ENCODE results near the gene FAM131C. TPM values are rescaled to one million over a fixed set of nuclear protein-coding genes. Genes with fewer than 3 reads are reported as not detected.

The FAM131C gene, protein sequence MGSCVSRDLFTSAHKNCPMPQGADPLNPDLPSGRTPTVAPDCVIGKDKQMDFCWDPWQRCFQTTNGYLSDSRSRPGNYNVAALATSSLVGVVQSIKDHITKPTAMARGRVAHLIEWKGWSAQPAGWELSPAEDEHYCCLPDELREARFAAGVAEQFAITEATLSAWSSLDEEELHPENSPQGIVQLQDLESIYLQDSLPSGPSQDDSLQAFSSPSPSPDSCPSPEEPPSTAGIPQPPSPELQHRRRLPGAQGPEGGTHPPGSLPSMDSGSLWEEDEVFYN
- 0.23 and 1.3 TPM in 2 replicates for total RNA-seq

DNA sequence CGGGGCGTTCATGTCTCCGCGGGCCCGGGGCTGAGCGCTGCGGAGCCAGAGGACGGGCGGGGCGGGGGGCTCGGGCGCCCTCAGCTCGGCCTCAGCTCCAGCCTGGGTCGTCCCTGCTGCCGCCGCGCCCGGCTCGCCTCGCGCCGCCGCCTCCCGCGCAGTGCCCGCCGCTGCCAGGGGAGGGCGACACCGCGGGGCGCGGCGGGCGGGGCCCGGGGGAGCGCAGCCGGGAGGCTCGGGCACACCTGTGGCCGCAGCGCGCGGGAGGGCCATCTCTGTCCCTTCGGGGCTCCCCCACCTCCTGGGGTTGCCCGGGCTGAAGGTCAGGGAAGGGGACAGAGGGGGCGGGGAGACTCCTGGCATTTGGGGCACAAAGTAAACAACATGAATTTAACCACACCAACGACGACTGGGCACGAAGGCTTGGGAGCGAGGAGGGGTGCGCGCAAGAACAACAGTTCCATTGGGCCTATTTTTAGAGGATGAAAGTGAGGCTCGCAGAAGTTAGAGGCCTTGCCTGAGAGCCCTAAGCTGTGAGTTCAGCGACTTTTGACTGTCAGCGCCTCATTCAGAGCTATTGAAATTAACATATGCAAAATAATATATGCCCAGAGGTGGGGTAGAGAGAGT lies at the start of gene FAM131C:
Gene FAM131C (minus strand): TSS at position 162 of the 630 bp plus-strand sequence. CDS start 209 bp downstream, outside the sequence.

DNA sequence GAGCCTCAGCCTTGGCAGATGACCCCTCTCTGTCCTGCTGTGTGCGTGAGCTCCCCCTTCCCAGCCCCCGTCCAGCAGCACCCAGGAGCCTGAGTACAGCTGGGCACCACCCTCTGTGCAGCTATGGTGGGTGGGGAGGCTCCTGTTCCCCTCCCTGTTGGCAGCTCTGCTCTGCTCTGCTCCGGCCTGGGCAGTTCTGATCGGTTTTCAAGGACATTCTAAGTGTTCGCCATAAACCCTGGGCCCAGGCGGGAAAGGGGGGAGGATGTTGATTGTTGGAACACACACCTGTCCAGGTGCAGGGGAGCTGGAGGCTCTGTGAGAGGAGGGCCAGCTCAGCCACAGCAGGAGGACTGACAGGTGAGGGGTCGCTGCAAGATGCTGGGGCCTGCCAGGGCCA lies 29.9 kb downstream of the FAM131C start, which contains the start of gene CLCNKB:
Gene CLCNKB (plus strand): TSS at position 262 of the 400 bp plus-strand sequence. CDS start 711 bp downstream, outside the sequence.

DNA sequence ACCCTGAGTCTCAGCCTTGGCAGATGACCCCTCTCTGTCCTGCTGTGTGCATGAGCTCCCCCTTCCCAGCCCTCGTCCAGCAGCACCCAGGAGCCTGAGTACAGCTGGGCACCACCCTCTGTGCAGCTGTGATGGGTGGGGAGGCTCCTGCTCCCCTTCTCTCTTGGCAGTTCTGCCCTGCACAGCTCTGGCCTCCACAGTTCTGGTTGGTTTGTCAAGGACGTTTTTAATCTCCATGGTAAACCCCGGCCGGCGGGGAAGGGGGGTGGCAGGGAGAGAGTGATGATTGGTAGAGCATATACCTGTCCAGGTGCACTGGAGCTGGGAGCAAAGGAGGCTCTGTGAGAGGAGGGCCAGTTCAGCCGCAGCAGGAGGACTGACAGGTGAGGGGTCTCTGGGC lies 51.8 kb downstream of the FAM131C start, which contains the start of gene CLCNKA:
Gene CLCNKA (plus strand): TSS at position 356 of the 400 bp plus-strand sequence. CDS start 584 bp downstream, outside the sequence.

DNA sequence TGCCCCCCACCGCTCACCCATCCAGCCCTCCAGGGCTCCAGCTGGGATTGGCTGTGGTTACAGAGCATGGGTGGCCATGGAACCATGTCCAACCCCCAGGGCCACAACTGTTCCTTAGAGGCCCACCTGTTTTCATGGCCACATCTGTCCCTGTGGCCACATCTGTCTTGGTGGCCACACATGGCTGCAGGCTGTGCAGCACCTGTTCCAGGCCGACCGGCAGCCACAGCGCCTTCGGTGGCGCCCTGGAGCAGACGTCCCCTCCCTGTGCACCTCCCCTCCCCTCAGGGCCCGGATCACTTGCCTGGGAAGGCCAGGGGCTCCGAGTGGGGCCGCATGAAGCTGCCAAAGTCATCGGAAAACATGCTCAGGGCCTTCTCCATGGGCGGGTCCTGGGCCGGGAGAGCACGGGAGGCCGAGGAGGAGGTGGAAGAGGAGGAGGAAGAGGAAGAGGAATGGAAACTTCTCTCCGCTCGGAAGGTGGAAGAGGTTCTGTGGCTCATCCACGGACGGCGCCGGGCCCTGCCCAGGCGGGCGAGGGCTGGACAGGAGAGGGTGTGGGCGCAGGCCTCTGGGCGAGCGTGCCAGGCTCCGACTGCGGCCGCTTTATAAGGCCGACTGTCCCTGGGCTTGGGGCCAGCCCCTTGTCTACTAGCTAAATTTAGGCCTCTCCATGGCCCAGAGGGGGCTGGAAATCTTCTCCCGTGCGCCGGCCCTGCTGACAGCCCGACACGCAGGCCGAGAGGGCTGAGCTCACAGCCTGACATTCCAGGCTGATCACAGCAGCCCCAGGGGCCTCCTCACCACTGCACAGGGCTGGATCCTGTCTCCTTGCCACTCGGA lies 55.8 kb downstream of the FAM131C start, which contains the start of gene HSPB7:
Gene HSPB7 (minus strand): TSS at position 583 of the 843 bp plus-strand sequence. CDS start 80 bp downstream, at position 503.

Other genes with a start within 250 kb of the FAM131C start
- 8.5 and 14.3 TPM in 2 replicates for gene SPEN, start 225.9 kb downstream of the FAM131C start, total RNA-seq
- gene ZBTB17, start 97.5 kb downstream of the FAM131C start, total RNA-seq: 12.7 and 32.2 TPM in 2 replicates
- not detected in 2 replicates for gene SRARP, start 69.4 kb downstream of the FAM131C start, total RNA-seq
- 2.0 and 22.6 TPM in 2 replicates for gene HSPB7, start 55.6 kb downstream of the FAM131C start, total RNA-seq
- gene CLCNKA, start 51.6 kb downstream of the FAM131C start, total RNA-seq: under 0.01 TPM in 1 of 2 replicates, not detected in the other
- 0.09 and 0.23 TPM in 2 replicates for gene CLCNKB, start 29.9 kb downstream of the FAM131C start, total RNA-seq
- 14.6 and 21.6 TPM in 2 replicates for gene EPHA2, start 82.4 kb upstream of the FAM131C start, total RNA-seq
- gene ARHGEF19, start 139.0 kb upstream of the FAM131C start, total RNA-seq: 6.6 and 8.6 TPM in 2 replicates
- gene CPLANE2, start 163.5 kb upstream of the FAM131C start, total RNA-seq: 3.6 and 6.8 TPM in 2 replicates